ENCODE results near the gene OTUD7B. TPM values are rescaled to one million over a fixed set of nuclear protein-coding genes. Genes with fewer than 3 reads are reported as not detected.

The OTUD7B gene
- total and polyA plus RNA-seq, 2 of the 8 experiments (the other 6 are each of a cell fraction or from before 2014, with no cell fraction given) = 4.2 to 21.5 TPM

DNA sequence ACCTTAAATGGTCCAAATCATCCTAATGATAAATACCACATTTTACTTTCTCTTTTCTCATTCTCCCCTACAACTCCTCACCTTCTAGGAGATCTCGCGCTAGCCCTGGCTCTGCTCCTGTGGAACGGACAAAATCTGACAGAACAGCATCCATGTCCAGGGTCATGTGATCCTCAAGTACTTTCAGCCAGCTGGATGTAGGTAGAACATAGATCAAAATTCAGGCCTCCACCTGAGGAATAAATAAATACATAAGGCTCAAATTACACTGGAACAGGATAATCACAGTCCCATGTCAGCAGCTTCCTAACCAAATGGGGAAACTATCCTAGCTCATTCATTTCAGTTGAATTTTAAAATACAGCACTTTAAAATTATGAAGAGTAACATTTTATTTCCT is 33.2 kb downstream of the OTUD7B start (continued):
- TF ChIP-seq, protein P1, sequence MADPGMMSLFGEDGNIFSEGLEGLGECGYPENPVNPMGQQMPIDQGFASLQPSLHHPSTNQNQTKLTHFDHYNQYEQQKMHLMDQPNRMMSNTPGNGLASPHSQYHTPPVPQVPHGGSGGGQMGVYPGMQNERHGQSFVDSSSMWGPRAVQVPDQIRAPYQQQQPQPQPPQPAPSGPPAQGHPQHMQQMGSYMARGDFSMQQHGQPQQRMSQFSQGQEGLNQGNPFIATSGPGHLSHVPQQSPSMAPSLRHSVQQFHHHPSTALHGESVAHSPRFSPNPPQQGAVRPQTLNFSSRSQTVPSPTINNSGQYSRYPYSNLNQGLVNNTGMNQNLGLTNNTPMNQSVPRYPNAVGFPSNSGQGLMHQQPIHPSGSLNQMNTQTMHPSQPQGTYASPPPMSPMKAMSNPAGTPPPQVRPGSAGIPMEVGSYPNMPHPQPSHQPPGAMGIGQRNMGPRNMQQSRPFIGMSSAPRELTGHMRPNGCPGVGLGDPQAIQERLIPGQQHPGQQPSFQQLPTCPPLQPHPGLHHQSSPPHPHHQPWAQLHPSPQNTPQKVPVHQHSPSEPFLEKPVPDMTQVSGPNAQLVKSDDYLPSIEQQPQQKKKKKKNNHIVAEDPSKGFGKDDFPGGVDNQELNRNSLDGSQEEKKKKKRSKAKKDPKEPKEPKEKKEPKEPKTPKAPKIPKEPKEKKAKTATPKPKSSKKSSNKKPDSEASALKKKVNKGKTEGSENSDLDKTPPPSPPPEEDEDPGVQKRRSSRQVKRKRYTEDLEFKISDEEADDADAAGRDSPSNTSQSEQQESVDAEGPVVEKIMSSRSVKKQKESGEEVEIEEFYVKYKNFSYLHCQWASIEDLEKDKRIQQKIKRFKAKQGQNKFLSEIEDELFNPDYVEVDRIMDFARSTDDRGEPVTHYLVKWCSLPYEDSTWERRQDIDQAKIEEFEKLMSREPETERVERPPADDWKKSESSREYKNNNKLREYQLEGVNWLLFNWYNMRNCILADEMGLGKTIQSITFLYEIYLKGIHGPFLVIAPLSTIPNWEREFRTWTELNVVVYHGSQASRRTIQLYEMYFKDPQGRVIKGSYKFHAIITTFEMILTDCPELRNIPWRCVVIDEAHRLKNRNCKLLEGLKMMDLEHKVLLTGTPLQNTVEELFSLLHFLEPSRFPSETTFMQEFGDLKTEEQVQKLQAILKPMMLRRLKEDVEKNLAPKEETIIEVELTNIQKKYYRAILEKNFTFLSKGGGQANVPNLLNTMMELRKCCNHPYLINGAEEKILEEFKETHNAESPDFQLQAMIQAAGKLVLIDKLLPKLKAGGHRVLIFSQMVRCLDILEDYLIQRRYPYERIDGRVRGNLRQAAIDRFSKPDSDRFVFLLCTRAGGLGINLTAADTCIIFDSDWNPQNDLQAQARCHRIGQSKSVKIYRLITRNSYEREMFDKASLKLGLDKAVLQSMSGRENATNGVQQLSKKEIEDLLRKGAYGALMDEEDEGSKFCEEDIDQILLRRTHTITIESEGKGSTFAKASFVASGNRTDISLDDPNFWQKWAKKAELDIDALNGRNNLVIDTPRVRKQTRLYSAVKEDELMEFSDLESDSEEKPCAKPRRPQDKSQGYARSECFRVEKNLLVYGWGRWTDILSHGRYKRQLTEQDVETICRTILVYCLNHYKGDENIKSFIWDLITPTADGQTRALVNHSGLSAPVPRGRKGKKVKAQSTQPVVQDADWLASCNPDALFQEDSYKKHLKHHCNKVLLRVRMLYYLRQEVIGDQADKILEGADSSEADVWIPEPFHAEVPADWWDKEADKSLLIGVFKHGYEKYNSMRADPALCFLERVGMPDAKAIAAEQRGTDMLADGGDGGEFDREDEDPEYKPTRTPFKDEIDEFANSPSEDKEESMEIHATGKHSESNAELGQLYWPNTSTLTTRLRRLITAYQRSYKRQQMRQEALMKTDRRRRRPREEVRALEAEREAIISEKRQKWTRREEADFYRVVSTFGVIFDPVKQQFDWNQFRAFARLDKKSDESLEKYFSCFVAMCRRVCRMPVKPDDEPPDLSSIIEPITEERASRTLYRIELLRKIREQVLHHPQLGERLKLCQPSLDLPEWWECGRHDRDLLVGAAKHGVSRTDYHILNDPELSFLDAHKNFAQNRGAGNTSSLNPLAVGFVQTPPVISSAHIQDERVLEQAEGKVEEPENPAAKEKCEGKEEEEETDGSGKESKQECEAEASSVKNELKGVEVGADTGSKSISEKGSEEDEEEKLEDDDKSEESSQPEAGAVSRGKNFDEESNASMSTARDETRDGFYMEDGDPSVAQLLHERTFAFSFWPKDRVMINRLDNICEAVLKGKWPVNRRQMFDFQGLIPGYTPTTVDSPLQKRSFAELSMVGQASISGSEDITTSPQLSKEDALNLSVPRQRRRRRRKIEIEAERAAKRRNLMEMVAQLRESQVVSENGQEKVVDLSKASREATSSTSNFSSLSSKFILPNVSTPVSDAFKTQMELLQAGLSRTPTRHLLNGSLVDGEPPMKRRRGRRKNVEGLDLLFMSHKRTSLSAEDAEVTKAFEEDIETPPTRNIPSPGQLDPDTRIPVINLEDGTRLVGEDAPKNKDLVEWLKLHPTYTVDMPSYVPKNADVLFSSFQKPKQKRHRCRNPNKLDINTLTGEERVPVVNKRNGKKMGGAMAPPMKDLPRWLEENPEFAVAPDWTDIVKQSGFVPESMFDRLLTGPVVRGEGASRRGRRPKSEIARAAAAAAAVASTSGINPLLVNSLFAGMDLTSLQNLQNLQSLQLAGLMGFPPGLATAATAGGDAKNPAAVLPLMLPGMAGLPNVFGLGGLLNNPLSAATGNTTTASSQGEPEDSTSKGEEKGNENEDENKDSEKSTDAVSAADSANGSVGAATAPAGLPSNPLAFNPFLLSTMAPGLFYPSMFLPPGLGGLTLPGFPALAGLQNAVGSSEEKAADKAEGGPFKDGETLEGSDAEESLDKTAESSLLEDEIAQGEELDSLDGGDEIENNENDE (IDR thresholded peaks at IDR 0.05; ENCODE audit: insufficient replicate concordance, low read length) = no peak
- TF ChIP-seq MAFK (IDR thresholded peaks at IDR 0.05; ENCODE audit: low read depth, low read length) = no peak
- TF ChIP-seq SRF (IDR thresholded peaks at IDR 0.05; ENCODE audit: low read depth, low read length) = no peak
- no peak for TF ChIP-seq SIX5 (IDR thresholded peaks at IDR 0.05; ENCODE audit: low read depth, low read length)
- TF ChIP-seq POLR2AphosphoS5 (IDR thresholded peaks at IDR 0.05; ENCODE audit: low read depth, low read length) = no peak
- no peak for TF ChIP-seq BCL11A (IDR thresholded peaks at IDR 0.05; ENCODE audit: low read depth in 2 of 2, low read length in 2 of 2)

Measured in H1 (cell line).